Suppressor macrophage treated with lipopolysaccharide for 1 hour (primary cell): ENCODE data around the gene SNRNP70.
"Not testable (repeated sequence)": the region's sequence is repeated elsewhere in the genome, so short reads cannot be mapped to it uniquely, and the experiment has no call there.

ENCODE experiments used
- DNase-seq, 3 donors: peaks; one replicate each; pipeline ENCODE4 v3.0.0-alpha.2; 2020 to 2022

Gene SNRNP70

GRCh38 chr19:49121841-49122240 is 36.6 kb downstream of the SNRNP70 start:
- DNase-seq = not testable (repeated sequence)

GRCh38 chr19:49123285-49123684 is 38.0 kb downstream of the SNRNP70 start:
- not testable (repeated sequence) for DNase-seq

DNA sequence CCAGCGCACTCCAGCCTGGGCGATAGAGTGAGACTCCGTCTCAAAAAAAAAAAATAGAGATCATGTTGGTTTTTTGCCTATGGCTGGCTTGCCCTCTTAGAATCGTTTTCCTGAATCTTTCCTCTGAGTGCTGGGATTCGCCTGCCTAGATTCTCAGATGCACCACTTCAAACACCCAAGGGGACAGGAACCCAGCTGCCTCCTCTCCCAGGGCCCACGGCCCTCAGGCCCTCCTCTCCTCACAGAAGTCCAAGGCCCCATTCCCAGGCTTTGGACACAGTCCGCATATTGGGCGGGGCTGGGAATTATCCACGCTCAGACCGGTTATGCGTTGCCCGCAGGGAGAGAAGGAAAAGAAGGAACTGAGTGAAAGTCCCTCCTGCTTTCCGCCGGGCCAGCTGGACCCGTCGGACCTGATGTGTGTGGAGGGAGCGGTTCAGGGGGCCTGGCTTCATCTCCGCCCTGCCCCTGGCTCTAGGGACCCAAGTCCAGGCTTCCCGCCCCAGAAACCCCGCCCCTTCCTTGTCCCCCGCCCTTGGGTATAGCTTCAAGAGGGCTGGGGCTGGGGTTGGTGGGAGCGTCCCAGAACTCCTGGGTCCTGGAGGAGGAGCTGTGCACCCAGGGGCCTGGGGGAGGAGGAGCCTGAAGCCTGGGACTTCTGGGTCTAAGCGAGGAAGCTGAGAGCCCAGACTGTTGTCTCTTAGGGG is 39.9 kb downstream of the SNRNP70 start:
- DNase-seq = no peak

DNA sequence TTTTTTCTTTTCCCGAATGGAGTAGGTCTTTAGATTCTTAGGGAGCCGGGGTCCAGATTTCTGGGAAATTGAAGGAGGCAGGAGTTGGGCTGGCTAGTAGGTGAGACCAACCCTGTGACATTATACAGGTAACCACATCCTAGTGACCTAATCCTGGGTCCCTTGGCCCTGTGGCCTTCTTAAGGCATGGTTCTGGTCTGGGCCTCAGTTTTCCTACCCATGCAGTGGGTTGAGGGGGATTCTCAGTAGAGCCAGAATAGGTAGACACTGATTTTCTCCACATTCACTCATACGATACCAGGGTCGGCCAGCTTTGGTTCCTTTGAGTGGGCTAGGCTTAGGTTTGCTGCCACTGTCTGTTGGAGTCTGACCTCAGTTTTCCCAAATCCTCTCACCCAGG is 41.3 kb downstream of the SNRNP70 start:
- DNase-seq = no peak

GRCh38 chr19:49127225-49127624 is 42.0 kb downstream of the SNRNP70 start:
- DNase-seq = not testable (repeated sequence)

DNA sequence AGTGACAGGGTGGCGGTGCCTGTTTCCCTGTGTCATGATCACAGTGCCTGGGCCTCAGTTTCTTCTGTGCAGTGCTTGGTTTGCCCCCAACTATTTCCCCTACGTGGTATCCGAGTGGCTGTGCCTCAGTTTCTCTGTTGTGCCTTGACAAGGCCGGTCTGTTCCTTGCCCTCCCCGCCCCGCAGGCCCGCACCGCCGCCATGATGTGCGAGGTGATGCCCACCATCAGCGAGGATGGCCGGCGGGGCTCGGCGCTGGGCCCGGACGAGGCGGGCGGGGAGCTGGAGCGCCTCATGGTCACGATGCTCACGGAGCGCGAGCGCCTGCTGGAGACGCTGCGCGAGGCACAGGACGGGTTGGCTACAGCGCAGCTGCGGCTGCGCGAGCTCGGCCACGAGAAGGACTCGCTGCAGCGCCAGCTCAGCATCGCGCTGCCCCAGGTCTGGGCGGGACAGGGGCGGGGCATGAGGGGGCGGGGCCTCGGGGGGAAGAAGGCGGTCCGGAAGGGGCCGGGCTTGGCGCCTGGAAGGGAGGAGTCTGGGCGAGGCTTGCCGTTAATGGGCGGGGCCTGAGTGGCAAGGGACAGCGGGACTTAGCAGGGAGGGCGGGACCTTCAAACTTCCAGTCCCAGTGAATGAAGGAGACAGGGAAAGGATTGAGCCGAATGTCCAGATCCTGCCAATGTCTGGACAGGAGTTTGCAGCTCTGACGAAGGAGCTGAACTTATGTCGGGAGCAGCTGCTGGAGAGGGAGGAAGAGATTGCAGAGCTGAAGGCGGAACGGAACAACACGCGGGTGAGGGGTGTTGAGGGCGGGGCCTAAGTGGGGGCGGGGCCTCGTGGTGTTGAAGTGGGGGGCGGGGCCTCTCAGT is 42.7 kb downstream of the SNRNP70 start:
- DNase-seq = peak; percentile 96 to 98 (median 98)

- DNase-seq = no peak
These were observed 43.4 kb downstream of the SNRNP70 start for GRCh38 chr19:49128545-49129237.

DNA sequence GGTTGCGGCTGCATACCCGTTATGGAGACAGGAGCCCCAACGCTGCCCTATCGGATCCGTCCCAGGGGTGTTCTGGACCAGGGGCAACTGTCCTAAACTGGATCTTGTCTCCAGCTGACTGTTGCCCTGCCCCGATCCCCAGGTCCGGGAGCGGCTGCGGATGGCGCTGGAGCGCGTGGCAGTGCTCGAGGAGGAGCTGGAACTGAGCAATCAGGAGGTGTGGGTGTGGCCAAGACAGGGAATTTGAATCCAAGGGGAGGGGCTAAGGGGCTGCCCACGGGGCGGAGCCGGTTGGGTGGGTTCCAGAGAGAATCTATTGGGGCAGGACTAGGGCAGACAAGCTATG is 44.0 kb downstream of the SNRNP70 start:
- DNase-seq = no peak

DNA sequence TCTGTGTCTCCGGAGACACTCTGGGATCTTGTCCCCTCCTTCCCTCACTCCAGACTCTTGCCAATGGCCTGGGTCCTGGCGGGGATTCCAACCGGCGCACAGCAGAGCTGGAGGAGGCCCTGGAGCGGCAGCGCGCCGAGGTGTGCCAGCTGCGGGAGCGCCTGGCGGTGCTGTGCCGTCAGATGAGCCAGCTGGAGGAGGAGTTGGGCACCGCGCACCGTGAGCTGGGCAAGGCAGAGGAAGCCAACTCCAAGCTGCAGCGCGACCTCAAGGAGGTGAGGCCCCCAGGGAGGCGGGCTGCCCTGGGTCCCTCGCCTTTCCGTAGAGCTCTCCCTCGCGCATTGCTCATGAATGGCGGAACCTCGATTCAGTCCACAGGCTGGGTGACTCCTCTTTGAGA is 45.1 kb downstream of the SNRNP70 start:
- DNase-seq = no peak

- no peak for DNase-seq
These were observed 47.8 kb downstream of the SNRNP70 start for GRCh38 chr19:49132974-49133609.

GRCh38 chr19:49133621-49134454 is 48.6 kb downstream of the SNRNP70 start:
- peak; percentile 61 to 82 (median 79) for DNase-seq

GRCh38 chr19:49135686-49136085 is 50.4 kb downstream of the SNRNP70 start:
- DNase-seq = no peak

- DNase-seq = no peak
These were observed 51.5 kb downstream of the SNRNP70 start for GRCh38 chr19:49136771-49137171.

GRCh38 chr19:49140951-49141350 is 55.7 kb downstream of the SNRNP70 start:
- DNase-seq = no peak

DNA sequence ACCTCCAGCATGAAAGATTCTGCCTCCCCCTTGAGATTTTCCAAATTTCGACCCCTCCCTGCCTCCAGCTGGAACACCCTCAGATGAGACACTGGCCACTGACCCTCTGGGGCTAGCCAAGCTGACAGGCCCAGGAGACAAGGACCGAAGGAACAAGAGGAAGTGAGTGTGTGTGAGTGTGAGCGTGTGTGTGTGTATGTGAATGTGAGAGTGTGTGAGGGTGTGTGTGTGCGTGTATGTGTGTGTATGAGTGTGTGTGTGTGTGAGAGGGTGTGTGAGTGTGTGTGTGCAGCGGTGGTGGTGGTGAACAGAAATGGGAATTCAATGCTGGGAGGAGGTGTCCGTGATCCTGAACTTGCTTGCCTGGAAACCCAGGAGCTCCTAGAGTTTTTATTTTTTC is 56.1 kb downstream of the SNRNP70 start:
- DNase-seq = no peak

DNA sequence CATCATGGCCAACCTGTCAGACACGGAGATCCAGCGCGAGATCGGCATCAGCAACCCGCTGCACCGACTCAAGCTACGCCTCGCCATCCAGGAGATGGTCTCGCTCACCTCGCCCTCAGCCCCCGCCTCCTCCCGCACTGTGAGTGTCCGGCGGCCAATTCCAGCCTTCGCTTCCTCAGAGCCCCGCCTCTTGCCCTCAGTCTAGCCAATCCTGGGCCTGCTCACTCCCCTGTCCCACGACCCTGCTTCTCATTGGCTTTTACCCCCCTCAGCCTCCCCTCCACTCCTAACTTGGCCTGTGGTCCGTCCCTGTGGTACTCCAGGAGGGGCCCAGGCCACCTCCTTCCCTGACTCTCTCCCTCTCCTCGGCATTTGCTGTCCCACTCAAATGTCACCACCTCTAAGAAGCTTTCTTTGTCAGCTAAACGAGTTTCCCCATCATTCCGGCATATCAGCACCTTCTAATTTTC is 57.6 kb downstream of the SNRNP70 start:
- peak; percentile 78 to 87 (median 80) for DNase-seq

- peak; percentile 73 to 86 (median 82) for DNase-seq
These were observed 60.5 kb downstream of the SNRNP70 start for GRCh38 chr19:49145573-49146407.

- not testable (repeated sequence) for DNase-seq
These were observed 61.1 kb downstream of the SNRNP70 start for GRCh38 chr19:49146408-49146770.

GRCh38 chr19:49148044-49148682 is 62.9 kb downstream of the SNRNP70 start:
- no peak for DNase-seq
